Activated CD8-positive, alpha-beta T cell treated with anti-CD3 and anti-CD28 coated beads for 36 hours (primary cell): Measurements from ENCODE around the gene CALCOCO1. TPM values are rescaled to one million over a fixed set of nuclear protein-coding genes. Genes with fewer than 3 reads are reported as not detected.

Source experiments
- ATAC-seq: fragments of 200-7000 bp; cut with Tn5 transposase; one replicate; pipeline ENCODE4 v1.10.0; 2021; ENCODE audit warnings: mild to moderate bottlenecking, moderate library complexity
- CTCF ChIA-PET: fragments of 350-600 bp; sonication (Branson Sonifier 250); formaldehyde crosslinking; loops from one replicate; lab custom pipeline; 2021; ENCODE audit warnings: antibody characterized with exemption; lab: Charles Lee
- POLR2A ChIA-PET: fragments of 350-600 bp; sonication (Branson Sonifier 250); formaldehyde crosslinking; loops from one replicate; lab custom pipeline; 2021; ENCODE audit warnings: antibody characterized with exemption; lab: Charles Lee
- DNase-seq: peaks from one replicate; pipeline ENCODE4 v3.0.0-alpha.2; 2020
- H3K27ac Mint-ChIP-seq: one replicate; pipeline ENCODE4 v1.8.0; 2021; ENCODE audit warnings: mild to moderate bottlenecking, mixed read lengths
- H3K27me3 Mint-ChIP-seq: one replicate; pipeline ENCODE4 v1.8.0; 2021; ENCODE audit warnings: mixed read lengths
- H3K36me3 Mint-ChIP-seq: one replicate; pipeline ENCODE4 v1.8.0; 2021; ENCODE audit warnings: low read depth, mixed read lengths
- H3K4me1 Mint-ChIP-seq: one replicate; pipeline ENCODE4 v1.8.0; 2021; ENCODE audit warnings: low read depth, mixed read lengths
- H3K4me3 Mint-ChIP-seq: one replicate; pipeline ENCODE4 v1.8.0; 2021; ENCODE audit warnings: mild to moderate bottlenecking, moderate library complexity, mixed read lengths
- H3K9me3 Mint-ChIP-seq: one replicate; pipeline ENCODE4 v1.8.0; 2021; ENCODE audit warnings: mixed read lengths
- CTCF ChIP-seq: fragments of 200-600 bp; IDR thresholded peaks from one replicate; pipeline ENCODE4 v1.8.0; 2022; ENCODE audit warnings: antibody characterized with exemption, mild to moderate bottlenecking
- intact Hi-C: fragments of 100-400 bp; cut with micrococcal nuclease; formaldehyde crosslinking; loops from one replicate; pipeline ENCODE4 v1.10.0; 2022
- total RNA-seq, 2 experiments: library from RNA; stranded (reverse); gene quantifications; one replicate each; pipeline ENCODE4 v1.2.3, GENCODE V29; 2021

Gene CALCOCO1
- total RNA-seq, 2 experiments from 2014 or later = 15.5 to 16.2 TPM

- intact Hi-C loops = loop anchor here (10.0 kb wide), 1 partner anchor 195 kb away; no protein-coding TSS in a partner anchor
- ATAC-seq (no peak), DNase-seq (no peak)
- Mint-ChIP-seq H3K27ac (no peak overlapping the region), H3K4me3 (no peak overlapping the region), H3K27me3 (peaks cover 48% of the 10 kb centered on the region), H3K9me3 (no peaks in the 10 kb centered on the region), H3K36me3 (no peaks in the 10 kb centered on the region), H3K4me1 (peaks cover 15% of the 10 kb centered on the region)
- POLR2A ChIA-PET = interaction anchor here (5.4 kb wide), 1 partner anchor 12 kb away, joined by 40 read pairs; the partner anchor contains the start of gene CALCOCO1
- CTCF ChIA-PET = interaction anchor here (2.3 to 10.2 kb wide), 4 partner anchors 11 to 48 kb away, joined by 10 to 418 read pairs (median 198); partner anchors contain the start of gene CALCOCO1
- no peak for TF ChIP-seq CTCF
Measured at GRCh38 chr12:53740130-53740491, 12.9 kb upstream of the CALCOCO1 start.

- POLR2A ChIA-PET = interaction anchor here (5.4 kb wide), 1 partner anchor 11 kb away, joined by 40 read pairs; the partner anchor contains the start of gene CALCOCO1
- Mint-ChIP-seq H3K27me3 (peaks cover 43% of the 10 kb centered on the region), H3K27ac (no peak overlapping the region), H3K9me3 (no peaks in the 10 kb centered on the region), H3K4me1 (peaks cover 15% of the 10 kb centered on the region), H3K4me3 (peak overlapping the region; percentile 45), H3K36me3 (no peaks in the 10 kb centered on the region)
- no peak for TF ChIP-seq CTCF
- DNase-seq (no peak), ATAC-seq (no peak)
- CTCF ChIA-PET = interaction anchor here (1.6 to 10.2 kb wide), 5 partner anchors 8 to 48 kb away, joined by 7 to 418 read pairs (median 34); partner anchors contain the start of gene CALCOCO1
- intact Hi-C loops = loop anchor here (10.0 kb wide), 1 partner anchor 195 kb away; no protein-coding TSS in a partner anchor
Measured at GRCh38 chr12:53739214-53740129, 12.2 kb upstream of the CALCOCO1 start.

- Mint-ChIP-seq H3K4me3 (peak overlapping the region; percentile 45), H3K27me3 (peaks cover 39% of the 10 kb centered on the region), H3K36me3 (no peaks in the 10 kb centered on the region), H3K4me1 (peaks cover 19% of the 10 kb centered on the region), H3K9me3 (no peaks in the 10 kb centered on the region), H3K27ac (no peak overlapping the region)
- ChIA-PET POLR2A (interaction anchor here (0.7 to 5.4 kb wide), 2 partner anchors 10 to 60 kb away, joined by 4 to 40 read pairs; partner anchors contain the start of gene CALCOCO1), CTCF (interaction anchor here (0.9 to 10.2 kb wide), 5 partner anchors 8 to 47 kb away, joined by 4 to 361 read pairs (median 10); no protein-coding TSS in a partner anchor)
- no peak for TF ChIP-seq CTCF
- ATAC-seq = peak; percentile 80
- intact Hi-C loops = no loop called here
- DNase-seq = peak; percentile 57
Measured at GRCh38 chr12:53738406-53739213, 11.4 kb upstream of the CALCOCO1 start.

- intact Hi-C loops = no loop called here
- H3K36me3 Mint-ChIP-seq = no peaks in the 10 kb centered on the region
- H3K27me3 Mint-ChIP-seq = peaks cover 35% of the 10 kb centered on the region
- POLR2A ChIA-PET = interaction anchor here (0.7 to 5.4 kb wide), 2 partner anchors 10 to 59 kb away, joined by 4 to 40 read pairs; partner anchors contain the start of gene CALCOCO1
- CTCF ChIA-PET = interaction anchor here (0.9 to 17.5 kb wide), 9 partner anchors 6 to 46 kb away, joined by 3 to 418 read pairs (median 7); partner anchors contain the start of gene CALCOCO1
- TF ChIP-seq CTCF = no peak
- H3K4me3 Mint-ChIP-seq = peak overlapping the region; percentile 22
- no peak overlapping the region for H3K27ac Mint-ChIP-seq
- no peaks in the 10 kb centered on the region for H3K9me3 Mint-ChIP-seq
- ATAC-seq (no peak), DNase-seq (no peak)
- H3K4me1 Mint-ChIP-seq = peaks cover 16% of the 10 kb centered on the region
Measured at GRCh38 chr12:53737951-53738405, 10.7 kb upstream of the CALCOCO1 start.
